GM19193 (cell line): ENCODE results near the gene SMARCD3.

ENCODE experiments used
- POLR2A ChIP-seq: IDR thresholded peaks from 4 replicates; pipeline ENCODE4 v1.6.1; 2011; ENCODE audit not compliant: insufficient read depth, insufficient read length; ENCODE audit errors: extremely low read depth

Gene SMARCD3

DNA sequence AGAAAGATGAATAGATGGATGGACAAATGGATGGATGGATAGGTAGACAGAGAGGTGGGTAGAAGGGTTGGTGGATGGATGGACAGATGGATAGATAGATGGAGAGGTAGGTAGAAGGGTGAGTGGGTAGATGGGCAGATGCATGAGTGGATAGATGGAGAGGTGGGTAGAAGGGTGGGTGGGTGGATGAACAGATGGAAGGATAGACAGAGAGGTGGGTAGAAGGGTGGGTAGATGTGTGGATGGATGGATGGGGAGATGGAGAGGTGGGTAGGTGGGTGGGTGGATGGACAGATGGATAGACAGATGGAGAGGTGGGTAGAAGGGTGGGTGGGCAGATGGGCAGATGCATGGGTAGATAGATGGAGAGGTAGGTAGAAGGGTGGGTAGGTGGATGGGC, 50.6 kb downstream of the SMARCD3 start:
- no peak for TF ChIP-seq POLR2A

DNA sequence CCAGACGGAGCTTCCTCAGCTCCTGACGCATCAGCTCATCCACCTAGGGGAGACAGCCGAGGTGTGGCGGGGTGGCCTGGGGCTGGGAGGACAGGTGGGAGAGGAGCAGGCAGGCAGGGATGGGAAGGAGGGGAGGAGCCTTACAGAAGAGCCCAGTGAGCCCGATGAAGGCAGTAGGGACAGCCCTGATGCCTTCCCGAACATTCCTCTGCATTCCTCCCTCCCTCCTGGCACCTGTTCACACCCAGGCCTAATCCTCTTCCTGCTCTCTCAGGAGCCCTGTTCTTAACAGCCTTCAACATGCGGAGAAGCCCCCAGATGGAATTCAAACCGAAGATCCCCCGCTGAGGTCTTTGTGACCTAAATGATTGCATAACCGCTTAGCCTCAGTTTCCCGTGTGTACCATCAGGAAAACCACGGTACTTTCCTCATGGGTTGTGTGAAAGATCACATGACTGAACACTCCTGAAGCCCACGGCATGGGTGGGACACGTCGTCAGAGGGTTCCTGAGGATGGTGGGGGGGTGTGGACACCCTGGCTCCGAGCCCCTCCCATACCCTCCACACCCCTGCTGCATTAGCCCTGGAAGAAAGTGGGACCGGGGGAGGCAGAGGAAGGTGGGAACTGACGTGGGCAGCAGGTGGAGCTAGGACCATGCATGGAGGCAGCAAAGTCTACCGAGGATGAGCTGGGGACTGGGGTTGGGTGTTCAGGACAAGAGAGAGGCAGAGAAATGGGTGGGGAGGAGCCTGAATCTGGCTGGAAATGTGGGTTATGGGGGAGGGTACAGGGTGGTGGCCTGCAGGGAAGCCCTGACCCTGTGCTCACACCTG, 52.7 kb downstream of the SMARCD3 start:
- TF ChIP-seq POLR2A, result no peak

DNA sequence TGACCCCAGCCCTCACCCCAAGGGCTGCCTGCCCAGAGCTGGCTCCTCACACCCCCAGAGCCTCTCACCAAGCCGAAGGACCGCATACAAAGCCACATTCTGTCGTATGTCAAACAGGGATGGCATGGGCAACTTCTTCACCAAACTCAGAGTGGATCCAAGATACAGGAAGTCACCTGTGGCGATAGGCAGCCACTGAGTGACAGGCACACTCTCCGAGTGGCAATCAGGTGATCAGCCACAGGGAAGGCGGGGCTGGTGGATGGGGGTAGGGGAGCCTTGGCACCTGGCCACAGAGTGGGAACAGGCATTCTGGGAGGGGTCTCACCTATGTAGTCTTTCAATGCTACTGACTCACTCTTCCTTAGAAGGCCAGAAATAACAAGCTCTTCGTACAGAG, 54.3 kb downstream of the SMARCD3 start:
- TF ChIP-seq POLR2A, result no peak

DNA sequence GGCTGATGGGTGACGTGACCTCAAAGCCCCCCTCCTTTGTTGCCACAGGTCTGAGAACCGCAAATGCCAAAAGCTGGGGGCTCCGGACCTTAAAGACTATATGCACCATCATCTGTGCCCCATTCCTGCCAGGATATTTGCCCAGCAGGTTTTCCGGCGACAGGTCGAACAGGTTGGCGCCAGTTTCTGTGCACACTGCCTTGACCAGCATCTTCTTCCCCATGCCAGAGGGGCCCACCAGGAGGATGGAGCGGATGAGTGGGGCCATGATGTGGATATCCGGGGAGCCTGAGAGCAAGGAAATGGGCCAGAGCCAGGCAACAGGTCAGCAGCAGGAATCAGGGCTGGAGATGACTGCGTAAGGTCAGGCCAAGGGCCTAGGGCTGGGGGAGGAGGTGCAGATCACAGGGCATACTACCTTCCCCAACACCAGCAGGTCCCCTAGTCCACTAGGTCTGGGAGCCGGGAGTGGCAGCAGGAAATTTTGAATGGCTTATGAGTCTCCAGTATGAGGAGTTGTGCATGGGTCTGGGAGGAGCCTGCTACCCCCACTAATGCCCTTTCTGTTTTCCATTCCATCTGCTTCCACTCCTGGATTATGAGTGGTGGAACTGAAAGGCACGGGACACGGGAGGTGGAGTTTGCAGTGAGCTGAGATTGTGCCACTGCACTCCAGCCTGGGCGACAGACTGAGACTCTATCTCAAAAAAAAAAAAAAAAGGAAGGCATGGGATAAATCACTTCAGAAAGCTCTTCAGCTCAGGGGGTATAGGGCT, 55.1 kb downstream of the SMARCD3 start:
- no peak for TF ChIP-seq POLR2A

DNA sequence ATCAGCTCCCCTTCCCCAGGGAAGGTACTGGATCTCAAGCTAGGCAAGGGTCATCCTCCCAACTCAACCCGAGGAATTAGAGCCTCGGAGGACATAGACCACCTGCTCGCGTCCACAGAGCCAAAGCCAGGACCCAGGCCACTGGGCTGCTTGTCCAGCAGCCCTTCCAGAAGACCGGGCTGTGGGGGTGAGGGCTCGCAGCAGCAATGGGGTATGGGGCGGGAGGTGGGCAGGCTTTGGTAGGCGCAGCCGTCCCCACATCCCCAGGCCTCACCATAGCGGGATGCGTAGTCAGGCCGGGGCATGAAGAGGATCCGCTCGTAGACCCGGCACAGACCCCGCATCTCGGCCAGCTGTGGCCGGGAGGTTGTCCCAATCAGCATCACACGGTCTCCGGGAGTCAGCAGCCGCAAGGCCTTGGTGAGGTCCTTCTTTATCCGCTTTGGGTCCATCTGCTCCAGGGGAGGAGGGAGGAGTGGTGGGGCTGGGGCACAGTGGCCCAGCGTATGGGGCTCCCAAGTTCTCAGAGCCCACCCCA, 56.4 kb downstream of the SMARCD3 start:
- TF ChIP-seq POLR2A, result no peak

DNA sequence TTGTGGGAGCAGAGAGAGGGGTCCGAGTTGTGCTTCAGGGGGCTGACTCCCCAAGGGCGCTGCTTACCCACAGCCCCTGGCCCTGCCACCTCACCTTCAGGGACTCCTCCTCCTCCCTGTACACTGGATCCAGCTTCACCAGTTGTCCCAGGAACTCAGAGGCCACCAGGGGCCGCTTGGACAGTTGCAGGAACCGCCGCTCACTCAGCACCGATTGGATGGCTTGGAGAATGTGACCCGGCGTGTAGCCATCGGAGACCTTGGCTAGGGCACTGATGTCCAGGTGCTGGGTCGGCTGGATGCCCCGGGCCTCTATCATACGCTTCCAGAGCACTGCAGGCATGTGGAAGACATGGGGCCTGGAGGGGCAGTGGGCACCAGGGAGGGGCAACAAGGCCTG, 57.0 kb downstream of the SMARCD3 start:
- no peak for TF ChIP-seq POLR2A

DNA sequence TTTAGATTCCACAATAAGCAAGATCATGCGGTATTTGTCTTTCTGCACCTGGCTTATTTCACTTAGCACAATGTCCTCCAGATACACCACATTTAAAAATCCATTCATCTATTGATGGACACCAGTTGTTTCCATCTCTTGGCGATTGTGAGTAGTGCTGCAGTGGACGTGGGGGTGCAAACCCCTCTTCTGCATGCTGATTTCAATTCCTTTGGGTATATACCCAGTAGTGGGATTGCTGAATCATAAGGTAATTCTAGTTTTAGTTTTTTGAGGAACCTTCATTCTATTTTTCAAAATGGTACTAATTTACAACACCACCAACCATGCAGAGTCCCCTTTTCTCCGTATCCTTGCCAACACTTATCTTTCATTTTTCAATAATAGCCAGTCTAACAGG, 59.5 kb downstream of the SMARCD3 start:
- no peak for TF ChIP-seq POLR2A
